Epithelial cell of proximal tubule (primary cell): ENCODE measurements around the gene LSM8. TPM values are rescaled to one million over a fixed set of nuclear protein-coding genes. Genes with fewer than 3 reads are reported as not detected.

ENCODE experiments used
- DNase-seq: peaks from one replicate; pipeline ENCODE4 v3.0.0-alpha.2; 2011; ENCODE audit warnings: low read depth
- H3K4me3 ChIP-seq: 2 replicates; pipeline ENCODE4 v1.5.1; 2011; ENCODE audit warnings: low read depth, mild to moderate bottlenecking, low read length
- total RNA-seq: library from RNA; depleted of rRNA; stranded (reverse); fragments of >200 nt; gene quantifications from 2 replicates; pipeline ENCODE4 v1.2.3, GENCODE V29; 2015
- TF ChIP-seq, protein P1 (sequence below): conservative IDR thresholded peaks from 2 replicates; pipeline ENCODE4 v1.5.1; 2012; ENCODE audit warnings: low read depth, mild to moderate bottlenecking, low read length

Gene LSM8
- total RNA-seq, 1 donor from 2014 or later = 43.0 TPM

DNA sequence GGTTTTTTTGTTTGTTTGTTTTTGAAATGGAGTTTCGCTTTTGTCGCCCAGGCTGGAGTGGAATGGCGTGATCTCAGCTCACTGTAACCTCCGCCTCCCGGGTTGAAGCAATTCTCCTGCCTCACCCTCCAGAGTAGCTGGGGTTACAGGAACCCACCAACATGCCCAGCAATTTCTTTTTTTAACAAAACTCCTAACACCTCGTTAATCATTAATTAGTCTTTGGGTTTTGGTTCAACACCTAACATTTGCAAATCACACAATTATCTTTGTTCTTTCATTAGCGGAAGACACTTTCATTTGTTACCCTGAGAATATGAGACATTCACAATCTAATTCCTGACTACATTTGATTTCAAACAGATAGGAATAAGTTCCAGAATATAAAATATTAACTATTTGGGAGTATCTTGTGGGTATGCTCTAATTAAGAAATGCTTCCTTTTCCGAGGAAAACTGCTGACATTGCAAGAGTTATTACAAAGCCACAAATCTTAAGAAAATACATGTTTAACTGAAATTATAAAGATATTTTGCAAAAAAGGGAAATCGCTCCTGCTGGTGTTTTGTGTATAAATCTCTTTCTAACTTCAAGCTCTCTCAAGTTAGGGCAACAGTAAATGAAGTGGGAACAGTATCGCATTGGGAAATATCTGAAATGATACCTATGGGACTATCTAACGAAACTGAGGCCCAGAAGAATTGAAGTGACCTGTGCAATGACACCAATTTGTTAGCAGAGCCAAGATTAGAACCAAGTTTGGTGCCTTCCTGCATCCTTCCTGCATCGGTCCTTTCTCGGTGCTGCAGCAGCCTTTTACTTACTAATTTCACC, 1.2 kb upstream of the LSM8 start:
- H3K4me3 ChIP-seq = peak overlapping the region; percentile 74
- TF ChIP-seq, protein P1, sequence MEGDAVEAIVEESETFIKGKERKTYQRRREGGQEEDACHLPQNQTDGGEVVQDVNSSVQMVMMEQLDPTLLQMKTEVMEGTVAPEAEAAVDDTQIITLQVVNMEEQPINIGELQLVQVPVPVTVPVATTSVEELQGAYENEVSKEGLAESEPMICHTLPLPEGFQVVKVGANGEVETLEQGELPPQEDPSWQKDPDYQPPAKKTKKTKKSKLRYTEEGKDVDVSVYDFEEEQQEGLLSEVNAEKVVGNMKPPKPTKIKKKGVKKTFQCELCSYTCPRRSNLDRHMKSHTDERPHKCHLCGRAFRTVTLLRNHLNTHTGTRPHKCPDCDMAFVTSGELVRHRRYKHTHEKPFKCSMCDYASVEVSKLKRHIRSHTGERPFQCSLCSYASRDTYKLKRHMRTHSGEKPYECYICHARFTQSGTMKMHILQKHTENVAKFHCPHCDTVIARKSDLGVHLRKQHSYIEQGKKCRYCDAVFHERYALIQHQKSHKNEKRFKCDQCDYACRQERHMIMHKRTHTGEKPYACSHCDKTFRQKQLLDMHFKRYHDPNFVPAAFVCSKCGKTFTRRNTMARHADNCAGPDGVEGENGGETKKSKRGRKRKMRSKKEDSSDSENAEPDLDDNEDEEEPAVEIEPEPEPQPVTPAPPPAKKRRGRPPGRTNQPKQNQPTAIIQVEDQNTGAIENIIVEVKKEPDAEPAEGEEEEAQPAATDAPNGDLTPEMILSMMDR = no peak
- no peak for DNase-seq

DNA sequence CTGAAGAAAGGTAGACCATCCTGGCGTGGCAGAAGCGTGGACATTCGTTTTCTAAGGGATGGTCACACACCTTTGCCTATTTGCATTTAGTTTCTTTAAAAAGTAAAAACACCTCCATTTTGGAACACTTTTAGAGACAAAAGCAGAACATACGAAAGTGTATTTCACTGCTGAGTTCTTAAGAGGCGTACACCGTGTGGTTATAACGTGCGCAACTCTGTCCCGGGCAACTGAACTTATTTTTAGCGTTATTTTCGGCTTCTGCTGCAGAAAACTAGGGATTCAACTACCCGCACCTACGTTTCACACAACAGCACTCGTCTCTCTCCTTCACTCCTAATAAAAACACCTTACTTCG, 557 bp upstream of the LSM8 start:
- H3K4me3 ChIP-seq = peak overlapping the region; percentile 74
- TF ChIP-seq, protein P1 = no peak
- no peak for DNase-seq

DNA sequence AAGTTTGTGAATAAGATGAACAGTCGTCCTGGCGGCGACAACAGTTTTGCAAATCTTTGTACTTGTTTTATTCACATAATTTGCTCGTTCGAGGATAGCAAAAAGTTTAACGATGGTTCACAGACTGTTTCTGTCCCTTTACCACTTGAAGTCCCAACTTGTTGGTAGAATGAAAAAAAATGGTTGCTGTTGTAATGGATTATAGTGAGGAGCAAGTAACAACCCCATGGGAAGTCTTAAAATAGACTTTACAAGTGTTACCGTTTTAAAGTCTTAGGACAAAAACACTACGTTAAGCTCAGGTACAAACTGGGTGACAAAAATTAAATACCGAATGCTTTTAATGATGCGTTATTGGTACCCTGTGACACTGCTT, 589 bp downstream of the LSM8 start:
- TF ChIP-seq, protein P1 = no peak
- DNase-seq = no peak
- peak overlapping the region; percentile 74 for H3K4me3 ChIP-seq

DNA sequence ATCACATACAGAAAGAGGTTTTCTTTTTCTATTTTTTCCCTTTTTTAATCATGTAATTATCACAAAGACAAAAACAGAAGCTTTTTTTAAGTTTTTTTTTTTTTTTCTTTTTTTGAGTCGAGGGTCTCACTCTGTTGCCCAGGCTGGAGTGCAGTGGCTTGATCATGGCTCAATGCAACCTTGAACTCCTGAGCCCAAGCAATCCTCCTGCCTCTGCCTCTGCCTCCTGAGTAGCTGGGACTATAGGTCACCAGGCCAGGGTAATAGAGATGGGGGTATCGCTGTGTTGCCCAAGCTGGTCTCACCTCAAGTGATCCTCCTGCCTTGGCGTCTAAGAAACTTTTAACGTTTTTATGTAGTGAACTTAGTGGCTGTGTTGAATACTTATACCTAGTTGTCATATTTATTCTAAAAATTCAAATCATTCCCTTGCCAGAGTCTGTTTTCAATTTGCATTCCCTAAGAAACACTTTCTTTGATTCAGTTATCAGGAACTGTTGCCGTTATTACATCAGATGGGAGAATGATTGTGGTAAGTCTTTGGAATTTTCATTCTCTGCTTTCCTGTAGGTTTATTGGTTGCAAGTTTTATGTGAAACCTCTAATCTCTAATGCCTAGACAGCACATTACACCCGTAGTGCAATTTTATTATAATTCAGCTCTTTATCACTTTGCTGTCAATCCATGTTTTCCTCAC, 1.3 kb downstream of the LSM8 start:
- peak overlapping the region; percentile 74 for H3K4me3 ChIP-seq
- DNase-seq = no peak
- TF ChIP-seq, protein P1 = no peak

DNA sequence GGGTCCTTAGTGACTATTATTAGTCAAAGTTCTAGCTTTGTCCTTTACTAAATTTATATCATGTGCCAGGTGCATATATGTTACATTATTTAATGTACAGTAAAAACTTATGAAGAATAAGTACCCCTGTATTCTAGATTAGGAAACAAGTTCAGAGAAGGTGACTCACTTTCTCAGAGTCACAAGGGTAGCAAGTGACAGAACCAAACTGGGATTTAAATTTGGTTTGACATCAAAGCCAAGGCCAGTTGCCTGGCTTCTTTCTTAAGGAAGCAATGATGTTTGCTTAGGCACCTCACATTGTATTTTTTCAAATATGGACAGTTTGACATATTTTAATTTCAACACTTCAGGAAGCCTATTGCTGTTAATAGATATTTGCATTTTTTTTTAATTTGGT, 2.5 kb downstream of the LSM8 start:
- TF ChIP-seq, protein P1 = no peak
- DNase-seq = no peak
- H3K4me3 ChIP-seq = no peak overlapping the region

DNA sequence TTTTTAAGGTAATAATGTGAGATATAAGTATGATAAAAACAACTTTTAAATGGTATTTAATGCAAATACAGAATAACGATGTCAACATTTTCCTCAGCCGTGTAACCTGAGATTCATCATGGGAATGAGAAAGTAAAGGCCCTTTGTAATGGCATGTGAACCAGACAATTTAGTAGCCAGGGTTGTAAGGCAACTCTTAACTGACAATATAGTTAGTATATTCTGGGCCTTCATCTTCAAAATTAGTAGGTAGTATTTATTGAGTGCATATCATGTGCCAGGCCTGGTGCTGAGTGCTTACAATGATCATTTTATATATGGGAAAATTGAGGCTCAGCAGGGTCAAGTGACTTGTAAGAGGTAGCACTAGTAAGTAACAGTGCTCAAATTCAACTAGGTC, 10.6 kb downstream of the LSM8 start:
- DNase-seq = no peak
- TF ChIP-seq, protein P1 = no peak
- H3K4me3 ChIP-seq = no peak overlapping the region
